Brain microvascular endothelial cell (primary cell): Measurements from ENCODE around the gene WNT4.

Experiments used
- DNase-seq: peaks from one replicate; pipeline ENCODE4 v3.0.0-alpha.2; 2020
- H3K27ac ChIP-seq: fragments of 250-450 bp; sonication (Bioruptor Pico); 2 replicates; pipeline ENCODE4 v1.5.1; 2020; ENCODE audit warnings: mild to moderate bottlenecking, moderate library complexity
- H3K27me3 ChIP-seq: fragments of 250-450 bp; sonication (Bioruptor Pico); replicated peaks from 2 replicates; pipeline ENCODE4 v1.5.1; 2020; ENCODE audit warnings: mild to moderate bottlenecking
- H3K36me3 ChIP-seq: fragments of 250-450 bp; sonication (Bioruptor Pico); replicated peaks from 2 replicates; pipeline ENCODE4 v1.5.1; 2020; ENCODE audit warnings: mild to moderate bottlenecking
- H3K4me3 ChIP-seq: 2 replicates; pipeline ENCODE4 v1.5.1; 2011; ENCODE audit warnings: low read depth, mild to moderate bottlenecking, control low read depth, low read length, moderate library complexity
- CTCF ChIP-seq: IDR thresholded peaks from 2 replicates; pipeline ENCODE4 v1.5.1; 2011; ENCODE audit warnings: low read depth, mild to moderate bottlenecking, moderate library complexity, low read length, control low read depth, inconsistent platforms; ENCODE audit errors: missing control alignments
- in situ Hi-C: cut with HindIII; loops from 2 replicates; pipeline ENCODE4 v1.10.0; 2017; ENCODE audit warnings: low sequenced_read_pairs, low pct_ligation_motif_present

The WNT4 gene

GRCh38 chr1:22179197-22179803, 36.4 kb upstream of the WNT4 start:
- peaks cover 4% of the 10 kb centered on the region for H3K27me3 ChIP-seq
- H3K27ac ChIP-seq = no peak overlapping the region
- no peak for DNase-seq
- no peak overlapping the region for H3K4me3 ChIP-seq
- TF ChIP-seq CTCF = no peak
- H3K36me3 ChIP-seq = no peaks in the 10 kb centered on the region
- in situ Hi-C loops = no loop called here

DNA sequence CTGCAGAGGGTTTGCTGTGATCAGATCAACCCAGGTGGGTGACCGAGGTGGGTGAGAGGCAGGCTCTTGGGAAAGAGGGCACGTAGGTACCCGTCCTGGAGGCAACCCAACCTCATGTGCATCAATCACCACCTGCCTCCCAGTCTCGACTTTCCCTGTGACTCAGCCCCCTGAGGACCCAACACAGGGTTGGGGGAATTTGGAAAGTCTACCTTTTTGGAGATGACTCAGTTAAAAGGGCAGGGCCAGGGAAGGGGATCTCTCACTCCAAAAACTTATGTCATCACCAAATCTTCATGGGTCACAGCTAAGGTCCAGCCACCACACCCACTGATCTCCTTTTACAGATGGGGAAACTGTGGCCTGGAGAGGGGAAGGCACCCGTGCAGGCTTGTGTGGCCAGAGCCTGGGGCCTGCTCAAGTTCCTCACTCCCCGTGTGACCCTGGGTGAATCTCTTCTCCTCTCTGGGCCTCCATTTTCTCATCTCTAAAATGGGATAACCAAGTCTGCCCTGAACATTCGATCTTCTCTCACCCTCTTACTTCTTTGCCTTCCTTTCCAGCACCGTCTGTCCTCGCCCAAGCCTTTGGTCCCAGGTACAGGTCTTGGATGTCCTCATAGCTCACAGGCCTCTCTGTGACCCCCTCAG, 34.6 kb upstream of the WNT4 start:
- Histone ChIP-seq H3K36me3 (no peaks in the 10 kb centered on the region), H3K27ac (no peak overlapping the region), H3K4me3 (no peak overlapping the region), H3K27me3 (peaks cover 2% of the 10 kb centered on the region)
- DNase-seq = no peak
- in situ Hi-C loops = no loop called here
- no peak for TF ChIP-seq CTCF

- Histone ChIP-seq H3K36me3 (no peaks in the 10 kb centered on the region), H3K4me3 (no peak overlapping the region), H3K27ac (no peak overlapping the region), H3K27me3 (no peaks in the 10 kb centered on the region)
- DNase-seq = no peak
- no peak for TF ChIP-seq CTCF
- in situ Hi-C loops = no loop called here
Measured at GRCh38 chr1:22176258-22176657, 33.4 kb upstream of the WNT4 start.

DNA sequence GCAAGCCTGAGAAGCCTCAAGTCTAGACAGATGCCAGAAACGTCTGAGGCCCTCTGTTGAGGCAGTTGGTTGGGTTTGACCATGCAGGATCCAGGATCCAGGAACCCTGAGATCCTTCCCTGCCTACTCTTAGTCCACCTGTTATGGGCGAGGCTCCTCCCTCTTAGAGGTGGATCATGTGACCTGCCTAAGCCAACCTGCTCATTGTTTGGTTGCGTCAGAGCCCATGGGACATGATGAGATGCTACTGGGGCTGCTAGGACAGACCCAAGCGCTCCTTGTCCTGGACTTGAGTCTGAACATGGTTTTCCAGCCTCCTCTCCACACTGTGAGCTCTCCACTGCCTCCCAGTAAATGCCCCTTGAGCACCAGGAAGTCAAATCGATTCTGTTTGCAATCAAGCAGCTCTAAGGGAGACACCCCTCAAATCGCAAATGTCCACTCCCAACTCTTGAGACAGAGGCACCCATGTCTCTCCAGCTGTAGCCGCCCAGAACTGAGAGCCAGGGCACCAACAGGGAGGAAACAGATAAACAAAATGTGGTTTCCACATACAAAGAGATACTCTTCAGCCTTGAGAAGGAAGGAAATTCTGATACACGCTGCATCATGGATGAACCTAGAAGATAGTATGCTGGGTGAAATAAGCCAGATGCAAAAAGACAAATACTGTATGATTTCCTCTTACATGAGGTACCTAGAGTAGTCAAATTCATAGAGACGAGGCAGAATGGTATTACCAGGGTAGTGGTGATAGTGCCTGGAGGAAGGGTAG, 31.7 kb upstream of the WNT4 start:
- in situ Hi-C loops = no loop called here
- Histone ChIP-seq H3K4me3 (no peak overlapping the region), H3K27me3 (no peaks in the 10 kb centered on the region), H3K36me3 (no peaks in the 10 kb centered on the region), H3K27ac (no peak overlapping the region)
- TF ChIP-seq CTCF = no peak
- no peak for DNase-seq

DNA sequence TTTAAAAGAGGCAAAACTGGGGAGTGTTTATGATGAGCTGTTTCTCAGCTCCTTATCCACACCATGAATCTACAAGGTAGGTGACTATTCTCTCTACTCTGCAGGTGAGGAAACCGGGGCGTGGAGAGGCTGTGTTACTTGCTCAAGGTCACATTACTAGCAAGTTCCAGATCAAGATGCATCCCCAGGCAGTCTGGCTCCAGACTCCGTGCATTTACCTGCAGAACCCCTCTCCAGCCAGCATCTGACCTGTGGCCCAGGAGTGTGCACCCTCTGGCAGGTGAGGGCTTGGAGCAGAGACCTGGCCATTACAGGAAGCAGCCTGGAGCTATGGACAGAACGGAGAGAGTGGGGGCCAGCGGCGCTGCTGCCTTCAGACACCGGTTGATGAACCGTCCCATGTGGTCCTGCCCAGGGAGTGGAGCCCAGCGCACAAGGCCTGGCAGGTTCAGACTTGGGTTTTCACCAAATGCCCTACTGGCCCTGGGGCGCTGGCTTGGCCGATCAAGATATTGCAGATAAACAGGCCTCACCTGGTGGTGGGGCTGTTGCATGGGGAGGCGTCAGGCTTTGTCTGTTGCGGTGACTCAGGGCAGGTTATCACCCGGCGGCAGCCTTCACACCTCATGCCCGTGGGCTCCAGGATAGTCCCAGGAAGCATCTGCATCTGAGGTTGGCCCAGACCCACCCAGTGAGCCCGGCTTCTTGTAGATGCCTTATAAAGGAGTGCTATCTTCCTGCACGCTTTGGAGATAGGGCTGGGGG, 29.2 kb upstream of the WNT4 start:
- no peak for DNase-seq
- no peaks in the 10 kb centered on the region for H3K27me3 ChIP-seq
- H3K36me3 ChIP-seq = no peaks in the 10 kb centered on the region
- H3K27ac ChIP-seq = no peak overlapping the region
- no peak for TF ChIP-seq CTCF
- no peak overlapping the region for H3K4me3 ChIP-seq
- in situ Hi-C loops = no loop called here
